NCI-H128 (cell line): ENCODE measurements around the gene TIMP1.

Experiments
- DNase-seq: peaks from one replicate; lab custom pipeline; 2025; ENCODE audit not compliant: unreplicated experiment; lab: John Stamatoyannopoulos, UW

Gene TIMP1

DNA sequence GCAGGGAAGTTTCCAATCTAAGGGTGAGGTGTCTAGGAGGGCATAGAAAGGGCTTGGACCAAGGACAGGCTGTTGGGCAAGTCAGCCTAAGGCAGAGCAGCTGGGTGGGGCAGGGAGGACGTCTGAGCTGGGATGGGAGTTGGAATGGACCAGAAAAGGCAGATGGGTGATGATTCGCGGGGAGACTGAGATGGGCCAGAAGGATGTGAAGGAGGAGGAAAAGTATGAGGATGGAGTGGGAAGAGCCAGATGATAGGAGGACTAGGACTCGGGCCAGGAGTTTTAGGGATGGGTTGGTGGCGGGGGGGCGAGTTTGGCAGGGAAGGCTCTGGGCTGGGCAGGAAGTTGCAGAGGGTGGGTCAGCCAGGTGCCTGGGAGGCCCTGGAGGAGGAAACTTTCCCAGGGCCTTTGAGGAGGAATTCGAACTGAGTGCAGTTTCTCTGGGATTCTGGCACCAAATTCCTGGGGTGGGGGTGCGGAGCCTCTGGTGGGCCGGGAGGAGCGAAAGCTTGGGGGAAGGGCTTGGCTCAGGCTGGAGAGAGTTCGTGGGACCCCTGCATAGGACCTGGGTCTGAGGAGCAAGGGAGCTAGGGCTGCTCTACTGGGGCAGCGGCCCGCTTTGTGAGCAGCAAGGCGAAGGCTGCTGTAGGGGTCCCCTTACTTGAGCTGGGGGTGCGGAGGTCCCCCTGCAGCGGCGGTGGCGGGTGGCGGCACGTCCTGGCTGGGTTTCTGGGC is 8.7 kb upstream of the TIMP1 start:
- DNase-seq: no peak

DNA sequence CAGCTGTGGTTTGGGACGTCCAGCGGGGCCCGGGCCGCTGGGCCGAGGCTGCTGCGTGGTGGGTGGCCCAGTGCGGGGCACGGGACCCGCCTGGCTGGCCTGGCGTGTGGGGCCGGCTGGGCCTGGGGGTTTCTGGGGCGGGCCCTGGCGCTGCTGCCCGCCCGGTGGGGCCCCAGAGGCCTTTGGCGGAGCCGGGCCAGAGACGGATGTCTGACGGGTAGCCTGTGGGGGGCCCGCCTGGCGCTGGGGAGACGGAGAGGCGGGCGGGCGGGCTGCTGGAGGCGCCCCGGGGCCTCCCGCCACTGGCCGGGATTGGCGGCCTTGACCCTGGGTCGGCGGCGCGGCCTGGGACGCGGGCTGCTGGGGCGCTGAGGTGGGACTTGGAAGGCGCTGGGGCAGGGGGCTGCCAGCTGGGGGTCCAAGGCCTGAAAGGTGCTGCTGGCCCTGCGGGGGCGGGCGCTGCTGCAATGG is 8.1 kb upstream of the TIMP1 start:
- DNase-seq: no peak

DNA sequence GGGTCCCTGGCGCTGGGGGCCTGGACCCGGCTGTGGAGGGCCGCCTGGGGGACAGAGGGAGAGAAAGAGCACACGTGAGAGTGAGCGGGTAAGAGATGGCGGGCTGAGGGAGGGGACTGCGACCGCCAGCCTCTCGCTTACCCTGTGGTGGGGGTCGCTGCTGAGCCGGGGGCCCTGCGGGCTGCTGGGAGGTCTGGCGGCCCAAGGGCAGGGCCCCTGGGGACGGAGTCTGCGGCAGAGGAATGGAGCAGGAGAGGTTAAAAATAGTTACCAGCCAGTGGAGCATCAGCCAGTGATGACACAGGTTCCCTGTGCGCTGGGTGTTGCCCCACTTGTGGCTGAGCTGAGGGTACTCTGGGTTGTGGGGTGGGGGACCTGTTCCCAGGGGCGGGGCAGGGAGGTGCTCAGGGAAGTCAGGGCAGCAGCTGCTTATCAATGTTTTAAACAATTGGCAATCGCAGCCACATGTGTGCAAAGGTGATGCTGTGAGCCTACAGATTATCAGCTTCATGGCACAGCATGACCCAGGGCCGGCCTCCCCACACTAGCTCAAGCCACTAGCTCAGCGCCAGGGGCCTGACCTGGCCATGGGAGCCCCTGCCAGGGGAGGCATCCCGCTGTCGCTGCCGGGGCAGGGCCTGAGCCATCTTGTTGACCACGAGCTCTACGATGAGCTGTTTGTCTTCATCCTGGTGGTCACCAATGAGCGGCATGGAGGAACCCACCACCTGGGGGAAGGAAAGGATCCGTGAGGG is 7.5 kb upstream of the TIMP1 start:
- DNase-seq: no peak

DNA sequence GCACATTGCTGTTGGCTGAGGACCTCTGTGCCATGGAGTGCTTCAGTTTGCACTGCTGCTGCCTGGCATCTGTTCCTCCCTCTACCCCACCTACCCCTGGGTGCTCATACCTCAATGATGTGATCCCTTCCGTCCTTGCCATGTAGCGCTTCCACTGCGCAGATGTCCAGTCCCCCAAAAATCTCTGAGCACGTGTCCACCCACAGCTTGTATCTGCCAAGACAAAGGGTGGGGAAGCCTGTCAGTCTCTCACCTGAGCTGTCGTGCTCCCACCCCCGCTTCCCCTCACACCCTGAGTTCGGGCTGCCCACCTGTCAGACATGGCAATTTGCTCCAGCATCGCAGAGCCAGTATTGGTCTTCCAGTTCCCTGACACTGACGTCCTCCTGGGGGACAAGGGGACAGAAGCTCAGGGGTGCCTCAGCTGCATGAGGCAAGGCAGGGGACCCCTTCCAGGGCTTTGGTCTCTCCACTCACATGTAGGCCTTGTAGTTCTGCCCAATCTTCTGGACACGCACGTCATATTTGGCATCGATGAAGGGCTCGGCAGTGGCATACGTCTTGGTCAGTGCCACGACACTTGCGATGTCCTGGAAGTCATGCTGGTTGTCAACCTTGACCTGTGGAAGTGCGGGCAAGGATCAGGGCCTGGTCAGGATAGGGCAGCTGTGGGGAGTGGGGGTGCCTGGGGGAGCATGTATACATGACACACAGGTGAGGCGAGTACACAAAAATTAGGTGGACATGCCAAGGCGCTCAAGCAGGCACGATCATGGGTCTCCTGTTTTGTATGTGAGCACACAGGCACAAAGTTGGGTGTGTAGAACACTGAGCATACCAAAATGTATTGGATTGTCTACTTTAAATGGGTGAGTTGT is 6.0 kb upstream of the TIMP1 start:
- no peak for DNase-seq

DNA sequence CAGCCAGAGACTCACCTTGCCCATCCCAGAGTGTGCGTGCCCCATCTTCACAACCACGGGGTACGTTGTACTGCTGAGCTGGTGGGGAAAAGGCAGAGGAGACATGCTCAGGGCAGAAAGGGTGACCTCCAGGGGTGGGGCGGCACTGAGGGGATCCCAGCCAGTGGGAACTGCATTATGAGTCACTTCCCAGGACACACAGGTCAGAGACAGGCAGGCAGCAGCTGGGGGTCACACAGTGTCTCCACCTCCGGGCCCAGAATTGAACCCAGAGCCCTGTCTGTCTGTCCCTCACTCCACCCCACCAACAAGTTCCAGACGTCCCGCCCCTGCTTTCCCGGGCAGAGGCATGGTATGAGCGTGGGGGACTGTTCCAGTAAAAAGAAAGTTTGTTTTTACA is 4.8 kb upstream of the TIMP1 start:
- no peak for DNase-seq

DNA sequence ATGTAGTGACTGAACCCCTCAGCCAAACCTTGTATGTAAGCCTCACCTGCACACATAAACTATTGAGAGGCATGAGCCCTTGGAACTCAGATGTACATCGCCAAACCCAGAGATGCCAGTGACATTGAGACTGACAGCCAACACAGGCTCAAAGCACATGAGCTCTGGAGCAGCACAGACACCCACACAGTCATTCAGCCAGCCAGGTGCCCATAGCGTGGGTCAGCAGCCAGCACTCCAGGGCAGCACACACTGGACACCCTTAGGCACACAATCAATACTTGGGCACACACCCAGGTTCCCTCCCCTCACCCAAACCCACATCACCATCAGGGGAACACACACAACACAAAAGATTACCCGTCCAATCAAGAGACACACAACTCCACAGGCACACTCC is 4.3 kb upstream of the TIMP1 start:
- DNase-seq: no peak

DNA sequence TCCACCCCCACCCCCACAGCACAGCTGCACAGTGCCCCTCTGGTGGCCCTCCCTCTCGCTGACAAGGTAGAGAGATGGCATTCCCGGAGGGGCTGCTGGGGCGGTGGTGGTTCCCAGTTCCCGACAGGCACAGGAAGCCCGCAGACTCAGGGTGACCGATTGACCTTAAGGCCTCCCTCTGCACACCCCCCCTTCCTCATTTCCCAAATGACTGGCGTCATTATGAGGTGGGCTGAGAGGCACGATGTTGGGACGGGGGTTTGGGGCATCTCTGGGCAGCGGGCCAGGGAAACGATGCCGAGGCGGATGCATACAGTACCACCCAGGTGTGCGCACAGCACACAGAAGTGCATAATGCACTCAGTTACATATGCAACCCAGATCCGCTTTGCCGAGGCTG is 3.5 kb upstream of the TIMP1 start:
- DNase-seq: no peak

DNA sequence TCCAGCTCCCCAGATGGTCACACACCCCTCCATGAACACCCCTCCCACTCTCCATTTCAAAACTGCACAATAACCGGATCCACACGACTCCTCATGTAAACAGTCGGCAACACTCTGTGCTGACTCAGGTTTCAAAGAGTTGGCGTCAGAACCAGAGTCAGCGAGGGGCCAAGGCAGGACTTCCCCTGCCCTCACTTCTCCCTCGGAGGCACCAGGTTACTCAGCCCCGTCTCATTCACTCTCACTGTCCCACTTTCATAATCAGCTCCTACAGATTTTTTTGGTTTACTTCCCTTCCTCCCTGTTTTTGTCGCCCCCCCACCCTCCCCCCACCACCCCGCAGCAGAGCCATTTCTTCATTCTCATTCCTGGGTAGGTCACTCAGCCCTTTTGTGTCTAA is 2.7 kb upstream of the TIMP1 start:
- no peak for DNase-seq

DNA sequence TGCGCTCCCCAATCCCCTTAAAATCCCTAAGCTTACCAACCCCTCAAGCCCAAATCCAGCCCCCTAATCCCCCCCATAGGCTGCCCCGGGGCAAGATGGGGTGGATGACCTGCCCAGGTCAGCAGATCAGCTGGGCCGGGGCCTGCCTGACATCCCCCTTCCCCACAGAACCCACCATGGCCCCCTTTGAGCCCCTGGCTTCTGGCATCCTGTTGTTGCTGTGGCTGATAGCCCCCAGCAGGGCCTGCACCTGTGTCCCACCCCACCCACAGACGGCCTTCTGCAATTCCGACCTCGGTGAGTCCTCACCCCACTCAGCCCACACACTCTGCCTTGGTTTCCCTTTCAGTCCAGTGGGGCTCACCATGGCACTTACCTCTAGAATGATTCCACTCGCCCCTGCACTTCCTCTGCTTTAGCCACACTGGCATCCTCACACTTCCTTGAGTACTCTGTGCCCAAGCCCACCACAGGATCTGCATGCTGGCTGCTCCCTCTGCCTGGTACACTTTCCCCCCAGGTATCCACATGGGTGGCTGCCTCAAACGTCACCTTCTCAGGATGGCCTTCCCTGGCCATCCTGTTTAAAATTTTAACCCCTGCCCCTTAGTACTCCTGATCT is 1.1 kb downstream of the TIMP1 start:
- DNase-seq: no peak

DNA sequence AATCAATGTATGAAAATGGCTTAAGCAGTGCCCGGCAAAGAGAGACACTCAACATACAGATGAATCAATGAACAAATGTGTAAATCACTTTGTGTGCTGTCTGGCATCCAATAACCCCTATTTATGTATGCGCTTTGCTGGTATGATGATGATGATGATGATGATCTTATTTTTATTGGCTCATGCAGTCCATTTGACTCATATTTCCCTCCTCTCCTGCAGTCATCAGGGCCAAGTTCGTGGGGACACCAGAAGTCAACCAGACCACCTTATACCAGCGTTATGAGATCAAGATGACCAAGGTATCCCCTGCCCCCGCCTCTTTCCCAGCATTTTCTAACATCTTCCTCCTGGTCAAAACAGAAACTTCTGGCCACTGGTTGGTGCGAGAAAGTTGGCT is 2.5 kb downstream of the TIMP1 start:
- DNase-seq: no peak

DNA sequence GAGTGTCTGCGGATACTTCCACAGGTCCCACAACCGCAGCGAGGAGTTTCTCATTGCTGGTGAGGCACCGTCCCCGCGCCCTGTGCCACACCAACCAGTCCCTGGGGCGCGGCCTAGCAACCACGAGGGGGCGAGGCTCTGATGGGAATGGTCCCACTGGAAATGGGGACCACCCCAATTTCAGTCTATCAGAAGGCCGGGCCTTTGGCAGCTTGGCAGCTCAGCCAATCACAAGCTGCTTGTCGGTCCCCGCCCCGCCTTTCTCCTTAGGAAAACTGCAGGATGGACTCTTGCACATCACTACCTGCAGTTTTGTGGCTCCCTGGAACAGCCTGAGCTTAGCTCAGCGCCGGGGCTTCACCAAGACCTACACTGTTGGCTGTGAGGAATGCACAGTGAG is 3.0 kb downstream of the TIMP1 start:
- DNase-seq: no peak

DNA sequence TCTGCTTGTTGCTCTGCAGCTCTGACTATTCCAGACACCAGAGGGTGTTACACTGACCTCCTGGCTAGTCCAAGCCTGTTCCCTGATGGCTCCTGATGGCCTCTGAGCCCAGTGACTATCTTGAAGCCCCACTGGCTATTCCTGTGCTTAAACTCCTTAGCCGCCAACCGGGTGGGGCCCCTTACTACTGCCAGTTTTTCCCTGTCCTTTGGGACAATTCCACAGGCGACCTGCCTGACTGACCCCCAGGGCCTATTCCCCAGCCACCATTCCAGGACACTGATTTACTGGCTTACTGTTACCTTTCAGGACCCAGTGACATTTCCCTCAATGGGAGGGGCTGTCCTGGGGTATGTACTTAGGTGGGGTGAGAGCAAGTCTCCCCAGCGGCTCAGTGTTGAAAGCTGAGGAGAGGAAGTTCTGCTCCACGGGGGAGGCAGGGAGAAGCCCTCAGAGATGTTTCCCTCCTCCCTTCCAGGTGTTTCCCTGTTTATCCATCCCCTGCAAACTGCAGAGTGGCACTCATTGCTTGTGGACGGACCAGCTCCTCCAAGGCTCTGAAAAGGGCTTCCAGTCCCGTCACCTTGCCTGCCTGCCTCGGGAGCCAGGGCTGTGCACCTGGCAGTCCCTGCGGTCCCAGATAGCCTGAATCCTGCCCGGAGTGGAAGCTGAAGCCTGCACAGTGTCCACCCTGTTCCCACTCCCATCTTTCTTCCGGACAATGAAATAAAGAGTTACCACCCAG is 4.0 kb downstream of the TIMP1 start:
- DNase-seq: no peak

DNA sequence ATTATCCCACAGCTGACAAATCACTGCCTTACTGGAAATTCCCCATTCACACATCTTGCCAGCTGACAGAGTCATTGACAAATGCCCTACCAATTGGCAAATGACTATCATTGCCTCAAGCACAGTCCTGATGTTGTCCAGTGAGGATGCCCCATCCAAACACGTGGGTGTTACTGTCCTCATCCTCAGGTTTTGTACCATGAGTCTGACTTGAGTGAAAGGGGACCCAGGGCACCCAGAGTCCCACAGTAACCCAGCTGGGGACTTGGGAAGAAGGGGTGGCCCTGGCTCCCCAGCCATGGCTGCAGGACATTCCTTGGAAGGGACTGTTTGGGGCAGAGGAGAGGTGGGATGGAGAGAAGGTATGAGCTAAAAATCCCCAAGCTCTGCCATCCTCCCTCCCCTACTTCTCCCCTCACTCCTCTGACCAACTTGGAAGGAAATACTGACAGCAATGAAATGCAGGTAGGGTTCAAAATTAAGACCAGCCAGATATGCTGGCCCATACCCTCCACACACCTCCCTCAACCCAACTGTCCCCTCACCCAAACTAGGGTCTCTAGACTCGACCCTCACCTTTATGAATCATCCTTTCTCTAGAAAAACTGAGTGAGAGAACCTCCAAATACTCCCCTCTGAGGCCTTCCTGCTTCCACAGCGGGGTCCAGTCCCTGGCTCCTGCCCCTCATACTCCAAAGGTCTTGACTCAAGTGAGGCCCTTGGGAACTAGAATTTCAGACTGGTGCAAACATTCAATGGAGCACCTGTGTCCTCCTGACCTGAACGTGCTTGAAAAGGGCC is 5.1 kb downstream of the TIMP1 start:
- no peak for DNase-seq

DNA sequence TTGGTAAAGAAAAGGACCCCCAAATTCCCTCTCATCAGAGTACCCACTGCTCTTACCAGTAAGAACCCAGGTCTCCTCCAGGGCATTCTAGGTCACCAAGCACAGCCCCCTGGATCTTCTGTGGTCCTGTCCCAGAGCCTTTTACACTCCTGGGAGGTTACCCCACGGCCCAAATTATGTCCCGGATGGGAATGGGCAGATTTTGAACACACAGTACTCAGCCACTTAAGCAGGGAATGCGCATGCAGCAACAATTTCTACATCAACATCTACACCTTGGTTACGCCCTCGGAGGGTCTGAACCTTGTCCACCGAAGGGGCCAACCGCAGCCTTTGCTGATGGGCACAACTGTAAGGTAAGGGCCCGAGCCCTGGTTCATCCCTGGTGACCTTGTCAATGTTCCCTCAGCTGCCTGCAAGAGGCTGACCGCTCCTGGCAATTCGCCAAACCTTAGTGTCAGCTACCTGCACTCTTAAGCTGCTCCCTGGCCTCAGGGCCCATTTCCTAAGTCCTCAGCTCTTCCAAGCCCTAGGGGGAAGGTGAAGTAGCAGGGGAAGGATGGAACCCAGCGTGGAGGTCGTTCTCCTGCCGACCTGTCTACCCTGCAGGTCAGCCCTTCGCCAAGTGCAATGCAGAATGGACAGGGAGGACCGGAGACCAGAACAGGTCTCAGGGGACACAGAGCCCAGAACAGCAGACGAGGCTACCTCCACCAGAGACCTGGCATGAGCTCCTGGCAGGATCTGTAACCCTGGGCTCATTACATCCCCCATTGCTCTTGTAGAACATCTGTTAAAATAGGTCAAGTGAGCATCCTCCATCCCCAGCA is 5.9 kb downstream of the TIMP1 start:
- DNase-seq: no peak

DNA sequence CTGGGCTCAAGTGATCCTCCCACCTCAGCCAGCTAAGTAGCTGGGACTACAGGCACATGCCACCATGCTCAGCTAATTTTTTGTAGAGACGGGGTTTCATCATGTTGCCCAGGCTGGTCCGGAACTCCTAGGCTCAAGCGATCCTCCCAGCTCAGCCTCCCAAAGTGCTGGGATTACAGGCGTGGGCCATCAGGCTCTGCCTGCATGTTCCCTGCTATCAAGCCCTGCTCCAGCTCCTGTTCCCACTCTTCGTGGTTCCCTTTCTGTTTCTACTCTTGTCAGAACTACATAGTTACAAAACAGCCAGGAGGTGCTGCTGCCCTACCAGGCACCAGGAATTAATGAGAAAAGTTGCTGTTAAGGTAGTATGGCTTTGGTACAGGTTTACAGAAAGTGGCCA is 8.7 kb downstream of the TIMP1 start:
- DNase-seq: no peak

DNA sequence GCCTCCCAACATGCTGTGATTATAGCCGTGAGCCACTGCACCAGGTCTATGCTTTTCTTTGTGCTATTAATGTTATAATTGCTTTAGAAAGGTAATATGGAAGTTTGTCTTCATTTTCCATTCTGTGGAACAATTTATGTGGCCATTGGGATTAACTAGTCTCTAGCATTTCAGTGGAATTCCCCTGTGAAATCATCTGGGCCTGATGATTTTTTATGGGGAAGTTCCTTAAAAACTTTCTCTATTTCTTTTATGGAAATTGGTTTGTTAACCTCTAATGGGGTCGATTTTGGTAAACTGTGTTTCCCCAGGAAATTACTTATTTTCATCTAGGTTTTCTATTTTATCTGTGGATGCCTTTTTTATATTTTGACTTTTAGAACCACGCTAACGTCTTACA is 11.3 kb downstream of the TIMP1 start:
- DNase-seq: no peak

DNA sequence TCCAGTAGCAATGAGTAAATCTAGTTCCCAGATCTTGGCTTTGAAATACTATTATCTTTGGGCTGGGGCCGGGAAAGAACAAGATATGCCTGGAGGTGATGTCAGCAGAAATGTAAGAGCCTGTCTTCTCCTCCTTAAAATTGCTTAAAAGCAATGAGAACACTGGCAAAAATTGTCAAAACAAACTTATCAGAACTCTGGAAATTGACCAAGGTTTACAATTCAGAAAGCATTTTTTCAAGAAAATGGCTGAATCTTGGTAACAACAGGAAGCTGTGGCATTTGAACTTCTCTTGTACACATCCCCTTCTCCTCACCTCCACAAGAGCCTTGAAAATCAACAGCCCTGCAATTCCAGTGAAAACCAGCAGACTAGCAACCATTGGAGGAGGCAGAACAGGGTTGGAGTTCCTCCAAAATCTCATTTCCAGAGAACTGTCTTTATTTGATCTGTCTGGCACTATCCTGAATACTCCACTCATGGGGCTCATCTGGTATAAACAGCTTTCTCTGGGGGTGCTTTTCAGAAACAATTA is 13.5 kb downstream of the TIMP1 start:
- no peak for DNase-seq

DNA sequence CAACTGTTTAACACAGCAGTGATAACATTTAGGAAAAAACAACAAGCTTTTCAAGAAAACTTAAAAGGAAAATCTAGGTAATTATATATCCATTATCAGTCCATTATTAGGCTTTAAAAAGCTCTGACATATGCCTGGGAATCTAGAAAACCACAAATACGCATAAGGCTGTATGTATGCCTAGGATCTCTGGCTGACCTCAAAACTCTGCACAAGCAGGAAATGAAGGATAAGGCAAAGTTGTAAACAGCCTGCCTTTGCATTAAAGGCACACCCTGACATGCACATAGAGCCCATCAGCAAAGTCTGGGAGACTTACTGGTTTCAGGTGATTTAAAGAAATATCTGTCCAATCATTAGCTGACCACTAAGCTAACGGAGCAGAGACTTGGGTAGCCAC is 14.0 kb downstream of the TIMP1 start:
- DNase-seq: no peak

DNA sequence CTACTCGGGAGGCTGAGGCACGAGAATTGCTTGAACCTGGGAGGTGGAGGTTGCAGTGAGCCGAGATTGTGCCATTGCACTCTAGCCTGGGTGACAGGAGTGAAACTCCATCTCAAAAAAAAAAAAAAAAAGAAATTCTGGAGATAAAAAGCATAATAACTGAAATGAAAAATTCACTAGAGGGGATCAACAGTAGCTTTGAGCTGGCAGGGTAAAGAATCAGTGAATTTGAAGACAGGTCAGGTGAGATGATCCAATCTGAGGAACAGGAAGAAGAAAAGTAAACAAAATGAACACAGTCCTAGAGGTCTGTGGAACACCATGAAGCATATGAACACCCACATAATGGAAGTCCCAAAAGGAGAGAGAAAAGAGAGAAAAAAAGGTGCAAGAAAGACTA is 15.0 kb downstream of the TIMP1 start:
- DNase-seq: no peak
